ENCODE data around the gene INTS2. TPM values are rescaled to one million over a fixed set of nuclear protein-coding genes. Genes with fewer than 3 reads are reported as not detected.

Gene INTS2
- total and polyA plus RNA-seq, 2 donors (not counting 1 experiment from before 2014, with no cell fraction given) = 3.5 to 19.5 TPM

GRCh38 chr17:61836266-61837174, 91.3 kb downstream of the INTS2 start:
- Mint-ChIP-seq H3K27me3 (no peaks in the 10 kb centered on the region), H3K4me3 (no peak overlapping the region), H3K4me1 (peaks cover 9% of the 10 kb centered on the region), H3K9me3 (ENCODE audit: insufficient read depth) (no peaks in the 10 kb centered on the region), H3K27ac (no peak overlapping the region)
- DNase-seq = no peak
- ChIA-PET CTCF (interaction anchor here (0.6 to 2.1 kb wide), 20 partner anchors 8 to 1199 kb away, joined by 3 to 75 read pairs (median 4); no protein-coding TSS in a partner anchor), POLR2A (no interaction called here)
- Histone ChIP-seq H3K4me1 (ENCODE audit: control insufficient read depth in 2 of 2, insufficient read depth in 2 of 2, low read length in 2 of 2) (peaks cover 5 to 6% of the 10 kb centered on the region in 2 donors), H4K20me1 (ENCODE audit: control insufficient read depth, insufficient read depth, low read length, poor library complexity, severe bottlenecking) (no peaks in the 10 kb centered on the region), H3K4me2 (replicated peaks; ENCODE audit: low read depth, low read length, poor library complexity, severe bottlenecking) (peak overlapping the region; percentile 37), H3K36me3 (replicated peaks in 1 of 2; ENCODE audit: control extremely low read depth in 1 of 2, control insufficient read depth in 1 of 2, extremely low read depth in 1 of 2, insufficient read depth in 2 of 2, low read length in 1 of 2) (no peaks in the 10 kb centered on the region), H3K27me3 (replicated peaks in 1 of 4; ENCODE audit: control extremely low read depth in 1 of 4, control insufficient read depth in 3 of 4, insufficient read depth in 4 of 4, low read length in 3 of 4) (no peaks in the 10 kb centered on the region), H3K9me3 (ENCODE audit: control extremely low read depth in 1 of 3, control insufficient read depth in 2 of 3, insufficient read depth in 1 of 3, low read length in 2 of 3) (no peaks in the 10 kb centered on the region), H3K79me2 (ENCODE audit: control insufficient read depth, insufficient read depth, low read length) (no peaks in the 10 kb centered on the region), H3K27ac (ENCODE audit: low read length in 2 of 2) (no peak overlapping the region), H3K4me3 (ENCODE audit: control extremely low read depth in 1 of 5, extremely low read depth in 1 of 5, insufficient read depth in 1 of 5, low read depth in 2 of 5, low read length in 4 of 5) (no peak overlapping the region), H3K9ac (ENCODE audit: low read length) (no peak overlapping the region), H2AFZ (ENCODE audit: insufficient read depth, low read depth, low read length, poor library complexity, severe bottlenecking) (peak overlapping the region; percentile 30)
- WGBS (ENCODE audit: insufficient coverage) = no CpG with 5 or more reads among the region's 3 CpGs
- no peak for ATAC-seq (ENCODE audit: low read depth)
- no peak for TF ChIP-seq CTCF (IDR thresholded peaks at IDR 0.05)
- intact Hi-C loops (cut with micrococcal nuclease) = loop anchor here (1.0 kb wide), 3 partner anchors 200 to 424 kb away; no protein-coding TSS in a partner anchor

DNA sequence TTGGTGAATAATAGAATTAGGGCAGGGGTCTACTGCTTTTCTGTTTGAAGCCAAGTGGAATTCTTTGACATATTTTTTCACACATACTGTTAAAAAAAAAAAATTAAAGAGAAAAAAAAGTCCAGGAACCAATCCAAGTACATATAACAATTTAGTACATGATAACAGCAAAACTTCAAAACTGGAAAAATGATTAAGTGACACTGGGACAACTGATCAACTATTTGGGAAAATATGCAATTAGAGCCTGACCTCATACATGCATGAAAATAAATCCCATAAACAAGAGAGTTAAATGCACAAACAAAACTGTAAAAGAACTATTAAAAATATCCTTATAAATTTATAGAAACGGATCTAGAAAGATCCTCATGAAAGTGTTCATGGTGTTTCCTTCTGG, 92.2 kb downstream of the INTS2 start:
- no CpG with 5 or more reads among the region's 1 CpG for WGBS (ENCODE audit: insufficient coverage)
- ATAC-seq (ENCODE audit: low read depth) (no peak), DNase-seq (no peak)
- Histone ChIP-seq H2AFZ (ENCODE audit: insufficient read depth, low read depth, low read length, poor library complexity, severe bottlenecking) (no peak overlapping the region), H3K9me3 (ENCODE audit: control extremely low read depth in 1 of 3, control insufficient read depth in 2 of 3, insufficient read depth in 1 of 3, low read length in 2 of 3) (no peaks in the 10 kb centered on the region), H3K36me3 (replicated peaks in 1 of 2; ENCODE audit: control extremely low read depth in 1 of 2, control insufficient read depth in 1 of 2, extremely low read depth in 1 of 2, insufficient read depth in 2 of 2, low read length in 1 of 2) (no peaks in the 10 kb centered on the region), H3K4me2 (replicated peaks; ENCODE audit: low read depth, low read length, poor library complexity, severe bottlenecking) (no peak overlapping the region), H3K79me2 (ENCODE audit: control insufficient read depth, insufficient read depth, low read length) (no peaks in the 10 kb centered on the region), H3K9ac (ENCODE audit: low read length) (no peak overlapping the region), H3K4me1 (ENCODE audit: control insufficient read depth in 2 of 2, insufficient read depth in 2 of 2, low read length in 2 of 2) (peaks cover 5 to 6% of the 10 kb centered on the region in 2 donors), H4K20me1 (ENCODE audit: control insufficient read depth, insufficient read depth, low read length, poor library complexity, severe bottlenecking) (no peaks in the 10 kb centered on the region), H3K27me3 (replicated peaks in 1 of 4; ENCODE audit: control extremely low read depth in 1 of 4, control insufficient read depth in 3 of 4, insufficient read depth in 4 of 4, low read length in 3 of 4) (no peaks in the 10 kb centered on the region), H3K27ac (ENCODE audit: low read length in 2 of 2) (no peak overlapping the region), H3K4me3 (ENCODE audit: control extremely low read depth in 1 of 5, extremely low read depth in 1 of 5, insufficient read depth in 1 of 5, low read depth in 2 of 5, low read length in 4 of 5) (no peak overlapping the region)
- peaks cover 9% of the 10 kb centered on the region for H3K4me1 Mint-ChIP-seq
- TF ChIP-seq EZH2 (IDR thresholded peaks at IDR 0.05; ENCODE audit: borderline replicate concordance, insufficient read depth, low read depth, low read length, poor library complexity, severe bottlenecking) = no peak
- no peak for TF ChIP-seq CTCF (IDR thresholded peaks at IDR 0.05)
- no peak overlapping the region for H3K27ac Mint-ChIP-seq
- POLR2A ChIA-PET = no interaction called here
- no peaks in the 10 kb centered on the region for H3K9me3 Mint-ChIP-seq (ENCODE audit: insufficient read depth)
- intact Hi-C loops (cut with micrococcal nuclease) = no loop called here
- CTCF ChIA-PET = interaction anchor here (0.8 to 2.1 kb wide), 5 partner anchors 21 to 863 kb away, joined by 3 to 75 read pairs (median 6); no protein-coding TSS in a partner anchor
- no peak overlapping the region for H3K4me3 Mint-ChIP-seq
- no peaks in the 10 kb centered on the region for H3K27me3 Mint-ChIP-seq

Measured in B cell (primary cell).